GM18858 (cell line): ENCODE data around the gene STAP1.

Experiments
- ATAC-seq: cut with Tn5 transposase; IDR thresholded peaks from one replicate; pipeline ENCODE4 v1.9.1; 2021; ENCODE audit not compliant: unreplicated experiment

STAP1 gene

GRCh38 chr4:67555447-67555846 lies 3.1 kb upstream of the STAP1 start:
- ATAC-seq: no peak

DNA sequence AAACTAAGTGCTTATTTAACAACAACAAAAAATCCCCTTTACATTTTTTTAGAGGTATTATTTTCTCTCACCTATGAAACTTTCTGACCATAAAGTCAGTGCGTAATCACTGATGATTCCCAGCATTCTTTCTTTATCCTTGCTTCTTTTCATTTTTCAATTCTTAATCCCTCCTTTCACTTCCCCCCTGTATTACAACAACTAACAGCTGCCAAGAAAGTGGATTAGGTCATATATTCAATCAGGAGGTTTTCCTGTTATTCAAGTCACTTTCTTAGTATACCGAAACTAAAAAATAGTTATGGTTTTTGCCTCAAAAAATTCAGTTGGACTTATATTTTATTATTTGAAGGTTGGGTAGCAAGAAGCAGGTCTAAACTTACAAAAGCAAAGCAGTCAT lies 2.1 kb upstream of the STAP1 start:
- no peak for ATAC-seq

DNA sequence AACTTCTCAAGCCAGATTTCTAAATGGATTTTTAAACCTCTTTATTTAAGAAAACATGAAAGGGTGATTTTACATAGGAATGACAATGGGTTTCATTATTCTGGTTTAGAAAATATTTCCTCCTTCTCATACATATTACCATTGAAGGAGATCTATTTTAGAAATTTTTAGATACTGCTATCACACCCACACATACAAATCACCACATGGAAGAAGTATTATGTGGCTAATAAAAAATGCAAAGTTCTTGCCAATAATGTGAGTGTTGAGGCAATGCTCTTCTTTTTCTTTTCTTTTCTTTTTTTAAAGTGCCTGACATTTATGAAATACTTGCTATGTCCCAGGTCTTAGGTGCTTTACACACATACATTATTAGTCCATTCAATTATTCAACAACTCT lies 6.8 kb downstream of the STAP1 start:
- ATAC-seq: no peak

DNA sequence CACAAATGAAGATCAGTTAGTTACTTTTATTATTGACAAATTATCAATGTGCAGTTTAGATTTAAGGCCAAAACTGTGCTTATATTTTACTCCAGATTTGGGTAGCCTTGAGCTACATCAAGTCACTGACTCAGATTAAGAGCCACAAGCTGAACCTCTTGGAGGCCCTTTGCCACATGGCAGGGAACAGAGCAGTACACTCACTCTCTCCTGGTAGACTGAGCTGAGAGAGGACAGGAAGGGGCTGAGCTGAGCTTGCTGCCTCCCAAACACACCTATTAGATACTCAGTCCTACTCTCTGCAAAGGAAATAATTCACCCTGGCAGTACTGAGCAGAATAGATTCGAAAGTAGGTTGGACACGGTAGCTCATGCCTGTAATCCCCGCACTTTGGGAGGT lies 7.8 kb downstream of the STAP1 start:
- ATAC-seq: no peak

- ATAC-seq: no peak
Measured at GRCh38 chr4:67568820-67569219, 10.3 kb downstream of the STAP1 start.

DNA sequence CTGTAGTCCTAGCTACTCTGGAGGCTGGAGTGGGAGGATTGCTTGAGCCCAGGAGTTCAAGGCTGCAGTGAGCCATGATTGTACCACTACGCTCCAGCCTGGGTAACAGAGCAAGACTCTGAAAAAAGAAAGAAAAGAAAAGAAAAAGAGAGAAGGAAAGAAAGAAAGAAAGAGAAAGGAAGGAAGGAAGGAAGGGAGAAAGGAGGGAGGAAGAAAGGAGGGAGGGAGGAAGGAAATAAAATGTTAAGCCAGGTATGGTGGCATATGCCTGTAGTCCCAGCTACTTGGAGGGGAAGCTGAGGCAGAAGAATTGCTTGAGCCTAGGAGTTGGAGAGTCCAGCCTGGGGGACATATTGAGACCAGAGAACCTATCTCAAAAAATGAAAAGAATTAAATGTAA lies 12.0 kb downstream of the STAP1 start:
- no peak for ATAC-seq

- no peak for ATAC-seq
Measured at GRCh38 chr4:67571975-67572374, 13.4 kb downstream of the STAP1 start.

GRCh38 chr4:67573193-67573592 lies 14.7 kb downstream of the STAP1 start:
- no peak for ATAC-seq

DNA sequence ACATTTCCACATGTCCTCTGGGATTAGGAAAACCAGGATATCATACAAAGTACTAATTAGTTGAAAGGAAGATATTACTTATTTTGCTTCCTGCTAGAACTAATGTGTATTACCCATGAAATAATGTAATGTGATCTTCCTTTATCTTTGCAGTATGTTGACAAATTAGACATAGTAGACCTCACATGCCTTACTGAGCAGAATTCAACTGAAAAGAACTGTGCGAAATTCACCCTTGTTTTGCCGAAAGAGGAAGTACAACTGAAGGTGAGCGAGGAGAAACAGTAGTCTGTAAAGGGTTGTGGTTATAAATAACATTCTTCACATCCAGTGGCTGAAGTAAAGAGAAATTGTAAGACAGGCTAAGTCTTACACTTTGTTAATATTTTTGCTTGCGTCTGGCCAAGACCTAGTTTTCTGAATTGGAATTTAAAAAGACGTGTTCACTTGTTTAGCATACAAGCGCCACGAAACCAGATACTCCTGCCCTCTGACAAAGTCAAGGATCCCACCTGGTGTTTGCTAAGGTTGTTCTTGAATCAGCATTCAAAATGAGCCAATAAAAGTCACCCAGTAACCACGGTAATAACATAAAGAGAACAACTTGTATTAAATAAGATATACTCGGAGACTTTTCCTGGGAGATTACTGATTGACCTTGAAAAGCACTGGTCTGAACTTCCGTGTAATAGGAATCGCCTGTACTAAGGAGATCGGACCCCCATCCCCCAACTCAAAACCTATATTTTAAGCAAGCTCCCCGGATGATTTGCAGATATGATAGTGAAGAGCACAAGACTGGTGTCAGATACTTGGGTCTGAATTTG lies 16.9 kb downstream of the STAP1 start:
- peak; percentile 90 for ATAC-seq

- no peak for ATAC-seq
Measured at GRCh38 chr4:67576059-67576466, 17.5 kb downstream of the STAP1 start.

DNA sequence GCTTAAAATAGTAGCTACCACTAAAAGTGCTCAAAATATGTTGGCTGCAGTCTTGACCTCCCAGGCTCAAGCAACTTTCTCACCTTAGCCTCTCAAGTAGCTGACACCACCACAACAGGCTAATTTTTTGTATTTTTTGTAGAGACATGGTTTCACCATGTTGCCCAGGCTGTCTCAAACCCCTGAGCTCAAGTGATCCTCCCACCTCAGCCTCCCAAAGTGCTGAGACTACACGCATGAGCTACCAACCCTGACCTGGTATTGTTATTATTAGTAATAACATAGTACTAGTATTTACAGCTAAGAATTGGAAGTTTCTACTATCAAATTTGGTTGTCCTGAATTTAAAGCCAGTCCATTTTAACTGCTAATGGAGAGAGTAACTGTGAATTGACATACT lies 18.0 kb downstream of the STAP1 start:
- peak; percentile 42 for ATAC-seq

DNA sequence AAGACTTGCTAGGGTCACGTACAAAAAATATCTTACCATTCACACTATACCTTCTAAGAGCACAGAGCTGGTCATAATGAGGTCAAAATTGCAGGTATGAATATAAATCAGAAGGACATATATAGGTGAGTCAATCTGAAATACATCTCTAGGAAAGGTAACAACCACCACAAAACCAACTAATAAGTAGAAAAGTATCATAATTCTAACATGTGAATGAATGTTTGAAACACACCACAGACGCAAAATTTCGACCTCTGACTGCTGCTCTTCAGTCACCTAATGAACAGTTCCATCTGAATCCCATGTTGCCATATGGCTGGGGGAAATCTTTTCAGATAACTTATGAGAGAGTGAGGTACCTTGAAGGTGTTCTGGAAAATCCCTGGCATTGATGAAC lies 22.1 kb downstream of the STAP1 start:
- peak; percentile 34 for ATAC-seq

GRCh38 chr4:67581208-67581857 lies 22.8 kb downstream of the STAP1 start:
- ATAC-seq: peak; percentile 48

GRCh38 chr4:67581913-67582312 lies 23.4 kb downstream of the STAP1 start:
- ATAC-seq: no peak

DNA sequence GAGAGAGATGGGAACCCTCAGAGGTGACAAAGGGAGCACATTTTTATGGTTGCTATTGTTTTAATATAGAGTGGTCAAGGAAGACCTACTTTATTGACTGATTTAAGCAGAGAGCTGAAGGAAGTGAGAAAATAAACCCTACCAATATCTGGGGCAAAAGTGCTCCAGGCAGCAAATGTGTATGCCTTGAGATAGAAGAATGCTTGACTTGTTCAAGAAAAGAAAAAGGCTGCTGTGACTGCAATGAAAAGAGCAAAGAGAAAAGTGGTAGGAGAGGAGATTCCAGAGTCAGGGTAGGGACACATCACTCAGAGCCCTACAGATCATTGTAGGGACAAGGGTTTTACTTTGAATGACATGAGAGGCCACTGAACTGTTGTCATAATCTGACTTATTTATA lies 26.0 kb downstream of the STAP1 start:
- ATAC-seq: no peak

DNA sequence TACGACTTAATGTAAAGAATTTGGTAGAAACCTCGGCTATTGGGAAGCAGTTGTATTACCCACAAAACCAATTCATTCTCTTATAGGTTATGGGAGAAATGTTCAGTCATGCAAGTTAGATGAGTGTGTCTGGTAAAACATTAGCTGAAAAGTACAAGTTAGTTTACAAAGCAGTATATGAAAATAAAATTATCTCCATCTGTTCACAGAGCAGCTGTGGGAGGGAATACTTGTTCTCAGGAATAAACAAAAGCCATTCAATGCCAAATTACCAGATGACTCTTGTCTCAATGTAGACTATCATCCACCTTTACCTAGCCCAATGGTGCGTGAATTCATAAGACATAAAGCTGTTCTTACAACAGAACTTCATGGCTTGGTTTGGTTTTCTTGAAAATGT lies 28.6 kb downstream of the STAP1 start:
- no peak for ATAC-seq

- no peak for ATAC-seq
Measured at GRCh38 chr4:67593741-67594175, 35.2 kb downstream of the STAP1 start.

GRCh38 chr4:67603310-67604028 lies 44.9 kb downstream of the STAP1 start:
- ATAC-seq: no peak

GRCh38 chr4:67604029-67604381 lies 45.5 kb downstream of the STAP1 start:
- no peak for ATAC-seq

GRCh38 chr4:67604749-67605148 lies 46.2 kb downstream of the STAP1 start:
- no peak for ATAC-seq

GRCh38 chr4:67608027-67608426 lies 49.5 kb downstream of the STAP1 start:
- ATAC-seq: no peak

DNA sequence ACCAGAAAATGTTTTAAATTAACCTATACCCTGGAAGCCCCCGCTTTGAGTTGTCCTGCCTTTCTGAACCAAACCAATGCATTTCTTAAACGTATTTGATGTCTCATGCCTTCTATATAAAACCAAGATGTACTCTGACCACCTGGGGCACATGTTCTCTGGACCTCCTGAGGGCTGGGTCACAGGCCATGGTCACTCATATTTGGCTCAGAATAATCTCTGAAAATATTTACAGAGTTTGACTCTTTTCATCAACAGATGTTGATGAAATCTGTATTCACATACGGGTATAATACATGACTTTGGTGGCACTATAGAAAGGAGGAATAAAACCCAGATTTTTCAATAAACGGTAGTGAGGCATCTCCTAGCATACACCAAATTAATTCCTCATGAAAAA lies 55.7 kb downstream of the STAP1 start:
- ATAC-seq: no peak
